ENCODE results near the gene ALDOB.

The ALDOB gene

GRCh38 chr9:101427358-101427757, 8.2 kb downstream of the ALDOB start:
- no peaks in the 10 kb centered on the region for H3K4me1 ChIP-seq (ENCODE audit: control insufficient read depth, insufficient read depth, low read depth, low read length)
- H3K27me3 ChIP-seq (ENCODE audit: control insufficient read depth in 1 of 2, insufficient read depth in 1 of 2, low read length in 2 of 2), result peaks cover 3 to 6% of the 10 kb centered on the region in 2 experiments
- no peaks in the 10 kb centered on the region for H3K79me1 ChIP-seq (replicated peaks; ENCODE audit: low read length, poor library complexity, severe bottlenecking)
- 87% methylated on average over 7 of the region's 8 CpGs for WGBS
- no peak overlapping the region for H2AK5ac ChIP-seq (ENCODE audit: low read length, severe bottlenecking)
- no peak overlapping the region for H2BK120ac ChIP-seq (ENCODE audit: low read depth, low read length)
- no peak overlapping the region for H3K4me3 ChIP-seq (ENCODE audit: insufficient read depth in 1 of 2, low read depth in 1 of 2, low read length in 2 of 2)
- no peak overlapping the region for H3K27ac ChIP-seq (ENCODE audit: low read length, poor library complexity, severe bottlenecking)
- no peak overlapping the region for H2BK12ac ChIP-seq (ENCODE audit: low read length in 2 of 2)
- H2BK15ac ChIP-seq (ENCODE audit: low read depth, poor library complexity, severe bottlenecking), result no peak overlapping the region
- no peak overlapping the region for H3K4ac ChIP-seq (ENCODE audit: low read depth in 1 of 2, low read length in 2 of 2)
- no peak overlapping the region for H2BK5ac ChIP-seq (ENCODE audit: low read depth, low read length, poor library complexity, severe bottlenecking)
- no peak overlapping the region for H3K4me2 ChIP-seq (ENCODE audit: low read length, poor library complexity, severe bottlenecking)
- H2AFZ ChIP-seq (ENCODE audit: low read depth, low read length), result no peak overlapping the region
- no peak for DNase-seq
- H3K23ac ChIP-seq (ENCODE audit: low read length in 2 of 2), result no peak overlapping the region
- H3K18ac ChIP-seq (ENCODE audit: low read depth in 1 of 2, low read length in 2 of 2), result no peak overlapping the region
- H3K9ac ChIP-seq (ENCODE audit: low read length), result no peak overlapping the region
- H4K8ac ChIP-seq (ENCODE audit: low read length), result no peak overlapping the region
- no peak overlapping the region for H4K91ac ChIP-seq (ENCODE audit: low read length)
- no peaks in the 10 kb centered on the region for H3K36me3 ChIP-seq (ENCODE audit: control insufficient read depth in 1 of 2, insufficient read depth in 2 of 2, low read depth in 1 of 2, low read length in 2 of 2)
- no peaks in the 10 kb centered on the region for H3K9me3 ChIP-seq (ENCODE audit: control insufficient read depth, low read length)
- no peak overlapping the region for H3K14ac ChIP-seq (ENCODE audit: low read length in 2 of 2)

- 72% methylated on average over 4 of the region's 5 CpGs for WGBS
- no peak overlapping the region for H3K23ac ChIP-seq (ENCODE audit: low read length in 2 of 2)
Observed at GRCh38 chr9:101421653-101422065, 13.9 kb downstream of the ALDOB start.

DNA sequence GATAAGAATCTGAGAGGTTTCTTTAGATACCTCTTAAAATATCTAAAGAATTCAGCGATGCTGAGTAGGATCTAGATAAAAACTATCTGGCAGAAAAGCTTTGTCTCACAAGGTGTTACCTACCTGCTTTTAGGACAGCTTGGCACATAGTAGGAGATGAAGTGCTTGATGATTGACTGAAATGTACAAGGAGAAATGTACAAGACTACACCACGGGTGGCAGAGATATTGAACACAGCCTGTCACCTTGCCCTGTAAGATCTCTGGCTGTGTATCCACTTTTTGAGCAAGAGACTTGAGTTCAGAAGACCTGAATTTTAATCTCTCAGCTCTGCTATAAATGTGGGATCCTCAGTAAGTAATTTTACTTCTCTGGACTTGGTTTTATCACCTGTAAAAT, 15.7 kb downstream of the ALDOB start:
- H3K9me3 ChIP-seq (ENCODE audit: control insufficient read depth, low read length), result peaks cover 8% of the 10 kb centered on the region
- no peaks in the 10 kb centered on the region for H3K36me3 ChIP-seq (ENCODE audit: control insufficient read depth in 1 of 2, insufficient read depth in 2 of 2, low read depth in 1 of 2, low read length in 2 of 2)
- H3K4me2 ChIP-seq (ENCODE audit: low read length, poor library complexity, severe bottlenecking), result no peak overlapping the region
- no peak for DNase-seq
- H2BK120ac ChIP-seq (ENCODE audit: low read depth, low read length), result no peak overlapping the region
- H2AK5ac ChIP-seq (ENCODE audit: low read length, severe bottlenecking), result no peak overlapping the region
- 65% methylated on average over 2 of the region's 2 CpGs for WGBS
- no peak overlapping the region for H3K9ac ChIP-seq (ENCODE audit: low read length)
- no peak overlapping the region for H3K23ac ChIP-seq (ENCODE audit: low read length in 2 of 2)
- no peak overlapping the region for H4K91ac ChIP-seq (ENCODE audit: low read length)
- H4K8ac ChIP-seq (ENCODE audit: low read length), result no peak overlapping the region
- no peak overlapping the region for H2BK5ac ChIP-seq (ENCODE audit: low read depth, low read length, poor library complexity, severe bottlenecking)
- H2BK12ac ChIP-seq (ENCODE audit: low read length in 2 of 2), result no peak overlapping the region
- no peaks in the 10 kb centered on the region for H3K27me3 ChIP-seq (ENCODE audit: control insufficient read depth in 1 of 2, insufficient read depth in 1 of 2, low read length in 2 of 2)
- no peak overlapping the region for H3K4ac ChIP-seq (ENCODE audit: low read depth in 1 of 2, low read length in 2 of 2)
- no peak overlapping the region for H2AFZ ChIP-seq (ENCODE audit: low read depth, low read length)
- no peaks in the 10 kb centered on the region for H3K79me1 ChIP-seq (replicated peaks; ENCODE audit: low read length, poor library complexity, severe bottlenecking)
- H3K18ac ChIP-seq (ENCODE audit: low read depth in 1 of 2, low read length in 2 of 2), result no peak overlapping the region
- no peak overlapping the region for H3K27ac ChIP-seq (ENCODE audit: low read length, poor library complexity, severe bottlenecking)
- no peak overlapping the region for H2BK15ac ChIP-seq (ENCODE audit: low read depth, poor library complexity, severe bottlenecking)
- no peak overlapping the region for H3K14ac ChIP-seq (ENCODE audit: low read length in 2 of 2)
- no peak overlapping the region for H3K4me3 ChIP-seq (ENCODE audit: insufficient read depth in 1 of 2, low read depth in 1 of 2, low read length in 2 of 2)
- no peaks in the 10 kb centered on the region for H3K4me1 ChIP-seq (ENCODE audit: control insufficient read depth, insufficient read depth, low read depth, low read length)

More at GRCh38 chr9:101421653-101422065, 13.9 kb downstream of the ALDOB start:
- Histone ChIP-seq H3K36me3 (ENCODE audit: control insufficient read depth in 1 of 2, insufficient read depth in 2 of 2, low read depth in 1 of 2, low read length in 2 of 2) (no peaks in the 10 kb centered on the region), H2BK5ac (ENCODE audit: low read depth, low read length, poor library complexity, severe bottlenecking) (no peak overlapping the region), H3K18ac (ENCODE audit: low read depth in 1 of 2, low read length in 2 of 2) (no peak overlapping the region), H3K4ac (ENCODE audit: low read depth in 1 of 2, low read length in 2 of 2) (no peak overlapping the region), H2BK15ac (ENCODE audit: low read depth, poor library complexity, severe bottlenecking) (no peak overlapping the region), H4K91ac (ENCODE audit: low read length) (no peak overlapping the region), H3K79me1 (replicated peaks; ENCODE audit: low read length, poor library complexity, severe bottlenecking) (no peaks in the 10 kb centered on the region), H3K9ac (ENCODE audit: low read length) (no peak overlapping the region), H3K9me3 (ENCODE audit: control insufficient read depth, low read length) (no peaks in the 10 kb centered on the region), H2BK12ac (ENCODE audit: low read length in 2 of 2) (no peak overlapping the region), H2BK120ac (ENCODE audit: low read depth, low read length) (no peak overlapping the region), H3K14ac (ENCODE audit: low read length in 2 of 2) (no peak overlapping the region), H3K27me3 (ENCODE audit: control insufficient read depth in 1 of 2, insufficient read depth in 1 of 2, low read length in 2 of 2) (no peaks in the 10 kb centered on the region), H3K4me2 (ENCODE audit: low read length, poor library complexity, severe bottlenecking) (no peak overlapping the region), H3K4me1 (ENCODE audit: control insufficient read depth, insufficient read depth, low read depth, low read length) (no peaks in the 10 kb centered on the region), H2AK5ac (ENCODE audit: low read length, severe bottlenecking) (no peak overlapping the region), H3K27ac (ENCODE audit: low read length, poor library complexity, severe bottlenecking) (no peak overlapping the region), H4K8ac (ENCODE audit: low read length) (no peak overlapping the region), H2AFZ (ENCODE audit: low read depth, low read length) (no peak overlapping the region), H3K4me3 (ENCODE audit: insufficient read depth in 1 of 2, low read depth in 1 of 2, low read length in 2 of 2) (no peak overlapping the region)
- no peak for DNase-seq

DNA sequence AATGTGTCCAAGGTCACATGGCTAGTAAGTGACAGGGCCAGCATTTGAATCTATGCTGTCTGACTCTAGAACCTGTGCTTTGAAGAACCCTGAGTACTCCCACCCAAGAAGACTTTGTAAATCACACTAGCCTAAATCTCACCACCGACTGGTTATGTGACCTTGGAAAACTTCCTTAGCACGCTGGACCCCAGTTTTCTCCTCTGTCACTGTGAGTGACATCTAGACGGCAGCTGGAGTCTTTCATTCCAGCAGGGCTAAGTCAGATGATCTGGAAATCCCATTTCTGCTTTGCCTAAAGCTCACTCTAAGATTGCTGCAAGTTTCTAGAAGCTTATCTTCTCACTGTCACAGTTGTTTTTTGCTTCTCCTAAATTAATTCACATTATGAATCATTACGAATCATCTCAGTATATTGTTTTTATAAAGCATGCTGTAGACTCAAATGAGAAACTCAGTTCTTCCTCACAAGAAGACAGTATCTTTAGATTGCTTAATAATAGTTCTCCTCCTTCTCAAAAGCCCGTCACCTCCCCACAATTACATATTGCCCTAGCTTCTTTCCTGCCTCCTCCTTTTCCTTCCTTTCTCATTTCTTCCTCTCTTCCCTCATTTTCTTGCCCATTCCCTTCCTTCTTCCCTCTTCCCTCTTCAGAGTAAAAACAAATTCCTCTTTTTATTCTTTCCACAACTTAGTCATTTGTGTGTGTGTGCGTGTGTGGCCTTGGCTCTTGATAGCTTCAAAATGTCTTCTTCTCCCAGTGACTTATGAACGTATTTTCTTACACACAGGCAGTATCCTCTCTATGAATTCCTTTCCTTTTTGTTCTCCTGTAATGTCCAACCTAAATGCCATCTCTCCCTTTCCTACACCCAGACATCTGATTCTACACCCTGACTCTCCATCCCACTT, 16.8 kb downstream of the ALDOB start:
- H3K4me3 ChIP-seq (ENCODE audit: insufficient read depth in 1 of 2, low read depth in 1 of 2, low read length in 2 of 2), result no peak overlapping the region
- WGBS, result 90% methylated on average over 7 of the region's 7 CpGs
- no peak overlapping the region for H2BK12ac ChIP-seq (ENCODE audit: low read length in 2 of 2)
- H3K18ac ChIP-seq (ENCODE audit: low read depth in 1 of 2, low read length in 2 of 2), result no peak overlapping the region
- H3K27ac ChIP-seq (ENCODE audit: low read length, poor library complexity, severe bottlenecking), result no peak overlapping the region
- H3K9ac ChIP-seq (ENCODE audit: low read length), result no peak overlapping the region
- no peak overlapping the region for H3K4me2 ChIP-seq (ENCODE audit: low read length, poor library complexity, severe bottlenecking)
- no peak for DNase-seq
- H3K79me1 ChIP-seq (replicated peaks; ENCODE audit: low read length, poor library complexity, severe bottlenecking), result no peaks in the 10 kb centered on the region
- H3K36me3 ChIP-seq (ENCODE audit: control insufficient read depth in 1 of 2, insufficient read depth in 2 of 2, low read depth in 1 of 2, low read length in 2 of 2), result no peaks in the 10 kb centered on the region
- no peak overlapping the region for H2BK15ac ChIP-seq (ENCODE audit: low read depth, poor library complexity, severe bottlenecking)
- no peak overlapping the region for H2AK5ac ChIP-seq (ENCODE audit: low read length, severe bottlenecking)
- H3K4me1 ChIP-seq (ENCODE audit: control insufficient read depth, insufficient read depth, low read depth, low read length), result no peaks in the 10 kb centered on the region
- no peak overlapping the region for H4K91ac ChIP-seq (ENCODE audit: low read length)
- H3K14ac ChIP-seq (ENCODE audit: low read length in 2 of 2), result no peak overlapping the region
- H2BK5ac ChIP-seq (ENCODE audit: low read depth, low read length, poor library complexity, severe bottlenecking), result no peak overlapping the region
- no peaks in the 10 kb centered on the region for H3K27me3 ChIP-seq (ENCODE audit: control insufficient read depth in 1 of 2, insufficient read depth in 1 of 2, low read length in 2 of 2)
- H2AFZ ChIP-seq (ENCODE audit: low read depth, low read length), result no peak overlapping the region
- no peak overlapping the region for H4K8ac ChIP-seq (ENCODE audit: low read length)
- H3K23ac ChIP-seq (ENCODE audit: low read length in 2 of 2), result no peak overlapping the region
- peaks cover 13% of the 10 kb centered on the region for H3K9me3 ChIP-seq (ENCODE audit: control insufficient read depth, low read length)
- H3K4ac ChIP-seq (ENCODE audit: low read depth in 1 of 2, low read length in 2 of 2), result no peak overlapping the region
- H2BK120ac ChIP-seq (ENCODE audit: low read depth, low read length), result no peak overlapping the region

All from mesenchymal stem cell (in vitro differentiated cells and primary cell).